ENCODE data around the gene LZTS2.
"Not testable (repeated sequence)": the region's sequence is repeated elsewhere in the genome, so short reads cannot be mapped to it uniquely, and the experiment has no call there.

GRCh38 chr10:101034404-101034803 is 34.8 kb downstream of the LZTS2 start:
- TF ChIP-seq CTCF, POLR2A (IDR thresholded peaks at IDR 0.05): not testable (repeated sequence)
